GM23338 (cell line): ENCODE data around the gene SAFB.

Source experiments
- CREB1 ChIP-seq: fragments of 250-450 bp; sonication (Bioruptor Pico); IDR thresholded peaks from 2 replicates; pipeline ENCODE4 v1.5.0; 2020; ENCODE audit warnings: low read depth, mild to moderate bottlenecking, moderate library complexity
- CTCF ChIP-seq, 2 experiments: fragments of 200-600 bp in 1 of 2; sonication (generic) in 1 of 2; conservative IDR thresholded peaks; 2 replicates each; pipeline versions ENCODE4 v1.5.1 to v1.6.1; 2016 to 2017; ENCODE audit warnings: antibody characterized with exemption in 2 of 2, low read depth in 2 of 2, mild to moderate bottlenecking in 2 of 2, moderate library complexity in 1 of 2
- EZH2 ChIP-seq: fragments of 200-600 bp; sonication (generic); IDR thresholded peaks from one replicate; pipeline ENCODE4 v1.8.0; 2017; ENCODE audit warnings: antibody characterized with exemption, mild to moderate bottlenecking, low read depth; ENCODE audit not compliant: unreplicated experiment
- POLR2AphosphoS5 ChIP-seq: IDR thresholded peaks from 2 replicates; pipeline ENCODE4 v1.6.1; 2016; ENCODE audit warnings: antibody characterized with exemption, low read depth
- TF ChIP-seq, protein P1 (sequence below): IDR thresholded peaks from 2 replicates; pipeline ENCODE4 v1.6.1; 2016; ENCODE audit warnings: antibody characterized with exemption

DNA sequence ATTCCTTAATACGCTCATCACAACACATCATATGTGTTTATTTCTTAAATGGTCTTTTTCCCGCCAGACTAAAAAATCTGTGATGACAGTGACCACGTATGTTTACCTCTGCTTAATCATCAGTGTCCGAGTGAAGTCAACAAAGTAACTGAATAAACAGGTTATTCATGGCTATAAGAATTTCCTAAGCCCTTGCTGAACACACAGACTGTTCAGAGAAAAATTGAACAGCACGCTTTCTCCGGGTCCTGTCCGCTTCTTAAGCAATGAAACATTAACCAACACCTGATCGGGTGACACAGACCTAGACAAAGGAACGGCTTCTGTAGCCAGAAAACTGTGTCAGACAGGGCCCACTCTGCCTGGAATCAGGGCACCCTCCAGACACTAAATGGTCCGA is 14.6 kb upstream of the SAFB start:
- TF ChIP-seq POLR2AphosphoS5 (no peak), CREB1 (CRISPR knock-in tag) (no peak), CTCF (conservative IDR thresholded peaks at IDR 0.05; ENCODE audit: low read depth in 2 of 2) (no peak), EZH2 (no peak)
- TF ChIP-seq, protein P1, sequence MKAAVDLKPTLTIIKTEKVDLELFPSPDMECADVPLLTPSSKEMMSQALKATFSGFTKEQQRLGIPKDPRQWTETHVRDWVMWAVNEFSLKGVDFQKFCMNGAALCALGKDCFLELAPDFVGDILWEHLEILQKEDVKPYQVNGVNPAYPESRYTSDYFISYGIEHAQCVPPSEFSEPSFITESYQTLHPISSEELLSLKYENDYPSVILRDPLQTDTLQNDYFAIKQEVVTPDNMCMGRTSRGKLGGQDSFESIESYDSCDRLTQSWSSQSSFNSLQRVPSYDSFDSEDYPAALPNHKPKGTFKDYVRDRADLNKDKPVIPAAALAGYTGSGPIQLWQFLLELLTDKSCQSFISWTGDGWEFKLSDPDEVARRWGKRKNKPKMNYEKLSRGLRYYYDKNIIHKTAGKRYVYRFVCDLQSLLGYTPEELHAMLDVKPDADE, result no peak
